SU-DHL-6 (cell line): ENCODE results near the gene NFIB.

Experiments used
- H2AFZ ChIP-seq: fragments of 200-600 bp; sonication (generic); 2 replicates; pipeline ENCODE4 v1.6.1; 2014; ENCODE audit warnings: low read depth, mild to moderate bottlenecking, moderate library complexity, mixed read lengths, antibody characterized with exemption, low read length; ENCODE audit not compliant: severe bottlenecking
- H3F3A ChIP-seq: fragments of 200-600 bp; shearing (Covaris generic); 2 replicates; pipeline ENCODE4 v1.6.0; 2016; ENCODE audit warnings: antibody characterized with exemption, mild to moderate bottlenecking; ENCODE audit not compliant: insufficient read depth
- H3K27ac ChIP-seq: fragments of 200-600 bp; sonication (generic); 2 replicates; pipeline ENCODE4 v1.5.1; 2016; ENCODE audit warnings: low read depth, mild to moderate bottlenecking, low read length, moderate library complexity, mixed read lengths
- H3K27me3 ChIP-seq: fragments of 200-600 bp; sonication (generic), shearing (Covaris generic); 2 replicates; pipeline ENCODE4 v1.6.0; 2014; ENCODE audit warnings: mild to moderate bottlenecking, low read length
- H3K36me3 ChIP-seq: fragments of 200-600 bp; sonication (generic); 2 replicates; pipeline ENCODE4 v1.6.1; 2014; ENCODE audit warnings: mild to moderate bottlenecking, low read length, mixed read lengths
- H3K4me2 ChIP-seq: fragments of 300-600, 200-600 bp; shearing (Covaris generic), sonication (generic); 2 replicates; pipeline ENCODE4 v1.6.0; 2014; ENCODE audit warnings: low read length, low read depth, mild to moderate bottlenecking; ENCODE audit not compliant: poor library complexity, severe bottlenecking
- H3K4me3 ChIP-seq: fragments of 200-600 bp; sonication (generic); 2 replicates; pipeline ENCODE4 v1.5.1; 2014; ENCODE audit warnings: antibody characterized with exemption, low read length, mild to moderate bottlenecking, mixed read lengths; ENCODE audit not compliant: insufficient read depth, poor library complexity, severe bottlenecking
- H3K79me2 ChIP-seq: fragments of 200-600 bp; sonication (generic); 2 replicates; pipeline ENCODE4 v1.6.1; 2014; ENCODE audit warnings: mild to moderate bottlenecking, low read length, moderate library complexity; ENCODE audit not compliant: insufficient read depth
- H3K9ac ChIP-seq: fragments of 200-600 bp; sonication (generic); 2 replicates; pipeline ENCODE4 v1.7.0; 2014; ENCODE audit warnings: mild to moderate bottlenecking, low read length
- H3K9me2 ChIP-seq: fragments of 200-600 bp; sonication (generic); replicated peaks from 2 replicates; pipeline ENCODE4 v1.6.1; 2014; ENCODE audit warnings: low read length; ENCODE audit not compliant: insufficient read depth
- H3K9me3 ChIP-seq: fragments of 200-600 bp; sonication (generic); 2 replicates; pipeline ENCODE4 v1.6.1; 2014; ENCODE audit warnings: low read length, mixed read lengths; ENCODE audit not compliant: insufficient read depth
- H4K20me1 ChIP-seq: fragments of 200-600 bp; sonication (generic); 2 replicates; pipeline ENCODE4 v1.6.1; 2014; ENCODE audit warnings: low read depth, mild to moderate bottlenecking, antibody characterized with exemption, low read length, moderate library complexity, mixed read lengths
- EZH2phosphoT487 ChIP-seq: fragments of 200-600 bp; sonication (generic), shearing (Covaris generic); conservative IDR thresholded peaks from 2 replicates; pipeline ENCODE4 v1.6.1; 2018; ENCODE audit warnings: mild to moderate bottlenecking, antibody characterized with exemption, low read length, moderate library complexity, mixed read lengths
- TF ChIP-seq, protein P1 (sequence below): fragments of 200-600 bp; sonication (generic); IDR thresholded peaks from one replicate; pipeline ENCODE4 v1.5.1; 2017; ENCODE audit warnings: antibody characterized with exemption, mild to moderate bottlenecking, low read length, moderate library complexity; ENCODE audit not compliant: insufficient read depth, poor library complexity, severe bottlenecking

The NFIB gene

GRCh38 chr9:14323083-14323971 is 9.4 kb upstream of the NFIB start:
- H2AFZ ChIP-seq = peak overlapping the region; percentile 99
- H3K4me3 ChIP-seq = peak overlapping the region; percentile 82
- no peaks in the 10 kb centered on the region for H4K20me1 ChIP-seq
- H3K27me3 ChIP-seq = no peaks in the 10 kb centered on the region
- no peaks in the 10 kb centered on the region for H3K36me3 ChIP-seq
- H3K27ac ChIP-seq = 0 out of 2 replicates have a peak overlapping the region, but pooled peaks have one; percentile 25
- no peaks in the 10 kb centered on the region for H3K9me3 ChIP-seq
- peaks cover 10% of the 10 kb centered on the region; the same call in 1 of the 2 replicates for H3F3A ChIP-seq
- no peak for TF ChIP-seq EZH2phosphoT487
- TF ChIP-seq, protein P1, sequence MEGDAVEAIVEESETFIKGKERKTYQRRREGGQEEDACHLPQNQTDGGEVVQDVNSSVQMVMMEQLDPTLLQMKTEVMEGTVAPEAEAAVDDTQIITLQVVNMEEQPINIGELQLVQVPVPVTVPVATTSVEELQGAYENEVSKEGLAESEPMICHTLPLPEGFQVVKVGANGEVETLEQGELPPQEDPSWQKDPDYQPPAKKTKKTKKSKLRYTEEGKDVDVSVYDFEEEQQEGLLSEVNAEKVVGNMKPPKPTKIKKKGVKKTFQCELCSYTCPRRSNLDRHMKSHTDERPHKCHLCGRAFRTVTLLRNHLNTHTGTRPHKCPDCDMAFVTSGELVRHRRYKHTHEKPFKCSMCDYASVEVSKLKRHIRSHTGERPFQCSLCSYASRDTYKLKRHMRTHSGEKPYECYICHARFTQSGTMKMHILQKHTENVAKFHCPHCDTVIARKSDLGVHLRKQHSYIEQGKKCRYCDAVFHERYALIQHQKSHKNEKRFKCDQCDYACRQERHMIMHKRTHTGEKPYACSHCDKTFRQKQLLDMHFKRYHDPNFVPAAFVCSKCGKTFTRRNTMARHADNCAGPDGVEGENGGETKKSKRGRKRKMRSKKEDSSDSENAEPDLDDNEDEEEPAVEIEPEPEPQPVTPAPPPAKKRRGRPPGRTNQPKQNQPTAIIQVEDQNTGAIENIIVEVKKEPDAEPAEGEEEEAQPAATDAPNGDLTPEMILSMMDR = no peak
- peak overlapping the region; percentile 90 for H3K9ac ChIP-seq
- H3K4me2 ChIP-seq = peak overlapping the region; percentile 93
- H3K79me2 ChIP-seq = no peaks in the 10 kb centered on the region
- H3K9me2 ChIP-seq = no peaks in the 10 kb centered on the region

DNA sequence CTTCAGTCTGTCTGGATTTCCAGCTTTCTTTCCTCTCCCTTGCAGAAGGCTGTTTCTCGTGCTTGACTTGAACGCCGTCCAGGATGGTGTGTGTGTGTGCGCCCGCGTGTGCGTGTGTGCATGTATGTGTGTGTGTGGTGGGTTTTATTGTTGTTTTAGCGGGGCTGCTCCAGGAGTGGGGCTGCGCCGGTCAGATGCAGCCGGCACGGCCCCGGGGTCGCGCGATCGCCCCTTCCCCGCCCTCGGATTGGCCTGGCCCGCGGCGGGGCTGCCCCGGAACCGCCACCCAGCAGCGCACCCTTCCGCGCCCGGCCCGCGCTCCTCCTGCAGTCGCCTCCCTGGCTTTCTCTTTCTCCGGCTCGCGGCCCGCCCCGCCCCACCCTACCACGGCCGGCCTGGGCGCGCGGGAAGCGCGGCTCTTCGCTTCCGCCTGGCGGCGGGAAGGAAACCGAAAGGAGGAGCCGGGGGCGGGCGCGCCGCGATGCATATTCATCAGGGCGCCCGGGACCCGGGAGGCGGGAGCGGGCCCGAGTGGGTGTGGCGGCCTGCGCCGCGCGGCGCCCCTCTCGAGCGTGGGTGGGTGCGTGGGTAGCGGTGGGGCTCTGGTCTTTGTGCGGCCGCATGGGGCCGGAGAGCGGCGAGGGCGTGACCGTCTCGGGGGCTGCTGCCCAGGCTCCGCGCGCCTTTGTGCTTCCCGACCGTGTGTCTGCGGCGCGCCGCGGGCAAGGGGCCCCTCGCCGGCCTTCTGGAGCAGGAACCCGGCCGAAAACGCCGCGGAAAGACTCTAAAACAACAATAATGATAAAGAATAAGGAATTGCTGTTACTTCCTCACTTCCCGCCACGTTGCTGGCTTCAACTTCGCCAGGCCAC is 8.5 kb upstream of the NFIB start:
- Histone ChIP-seq H3K9me3 (no peaks in the 10 kb centered on the region), H3K79me2 (no peaks in the 10 kb centered on the region), H3K4me3 (peak overlapping the region; percentile 82), H3K9ac (peak overlapping the region; percentile 90), H2AFZ (peak overlapping the region; percentile 99), H3K27ac (peak overlapping the region; percentile 49), H3K27me3 (no peaks in the 10 kb centered on the region), H3F3A (peaks cover 10% of the 10 kb centered on the region; the same call in 1 of the 2 replicates), H3K36me3 (no peaks in the 10 kb centered on the region), H4K20me1 (no peaks in the 10 kb centered on the region), H3K9me2 (no peaks in the 10 kb centered on the region), H3K4me2 (peak overlapping the region; percentile 93)
- TF ChIP-seq, protein P1 = no peak
- TF ChIP-seq EZH2phosphoT487 = no peak

GRCh38 chr9:14321517-14322130 is 7.7 kb upstream of the NFIB start:
- Histone ChIP-seq H4K20me1 (no peaks in the 10 kb centered on the region), H3K4me2 (peak overlapping the region; percentile 93), H3K36me3 (no peaks in the 10 kb centered on the region), H3K27me3 (no peaks in the 10 kb centered on the region), H2AFZ (peak overlapping the region; percentile 99), H3F3A (peaks cover 10% of the 10 kb centered on the region; the same call in 1 of the 2 replicates), H3K9ac (peak overlapping the region; percentile 90), H3K9me3 (no peaks in the 10 kb centered on the region), H3K27ac (peak overlapping the region; percentile 49), H3K9me2 (no peaks in the 10 kb centered on the region), H3K79me2 (no peaks in the 10 kb centered on the region), H3K4me3 (peak overlapping the region; percentile 78)
- TF ChIP-seq, protein P1 = no peak
- no peak for TF ChIP-seq EZH2phosphoT487
